CD4-positive, alpha-beta T cell (primary cell): Measurements from ENCODE around the gene PTBP2. TPM values are rescaled to one million over a fixed set of nuclear protein-coding genes. Genes with fewer than 3 reads are reported as not detected.

Experiments used
- ATAC-seq: fragments of 200-7000 bp; cut with Tn5 transposase; one replicate; pipeline ENCODE4 v1.10.0; 2022; ENCODE audit warnings: mild to moderate bottlenecking; ENCODE audit not compliant: poor library complexity
- CTCF ChIA-PET: fragments of 350-600 bp; sonication (Branson Sonifier 250); formaldehyde crosslinking; loops from one replicate; lab custom pipeline; 2021; ENCODE audit warnings: antibody characterized with exemption, inconsistent platforms; lab: Charles Lee
- POLR2A ChIA-PET: fragments of 350-600 bp; sonication (Branson Sonifier 250); formaldehyde crosslinking; loops from one replicate; lab custom pipeline; 2021; ENCODE audit warnings: antibody characterized with exemption, inconsistent platforms; lab: Charles Lee
- DNase-seq, 14 experiments: peaks; one replicate each; pipeline ENCODE4 v3.0.0-alpha.2; 2013 to 2020; ENCODE audit warnings: mixed read lengths in 2 of 14
- H3K27ac ChIP-seq, 2 donors: one replicate each; pipeline versions ENCODE4 v1.5.1 to v1.7.0; 2013; ENCODE audit warnings: low read length in 2 of 2, low read depth in 1 of 2, mild to moderate bottlenecking in 1 of 2
- H3K27me3 ChIP-seq, 2 experiments: 1 replicate in 1 of 2; 2 replicates in 1 of 2; pipeline versions ENCODE4 v1.6.1 to v1.7.0; 2013; ENCODE audit warnings: low read length in 2 of 2, control low read depth in 1 of 2, mild to moderate bottlenecking in 1 of 2, moderate library complexity in 1 of 2; ENCODE audit not compliant: insufficient read depth in 2 of 2, control insufficient read depth in 1 of 2
- H3K36me3 ChIP-seq: one replicate; pipeline ENCODE4 v1.6.1; 2013; ENCODE audit warnings: low read length, control low read depth; ENCODE audit not compliant: insufficient read depth
- H3K4me1 ChIP-seq: one replicate; pipeline ENCODE4 v1.6.1; 2013; ENCODE audit warnings: low read length, control low read depth; ENCODE audit not compliant: insufficient read depth
- H3K4me3 ChIP-seq: one replicate; pipeline ENCODE4 v1.5.1; 2013; ENCODE audit warnings: mild to moderate bottlenecking, low read length, moderate library complexity
- H3K9me3 ChIP-seq, 2 experiments: 1 replicate in 1 of 2; 2 replicates in 1 of 2; pipeline versions ENCODE4 v1.6.1 to v1.7.0; 2013; ENCODE audit warnings: low read length in 2 of 2, mild to moderate bottlenecking in 2 of 2, control low read depth in 1 of 2, moderate library complexity in 1 of 2; ENCODE audit not compliant: control insufficient read depth in 1 of 2, insufficient read depth in 1 of 2
- H3K27ac Mint-ChIP-seq: one replicate; pipeline ENCODE4 v1.8.0; 2020; ENCODE audit warnings: mixed read lengths
- H3K27me3 Mint-ChIP-seq: one replicate; pipeline ENCODE4 v1.8.0; 2021; ENCODE audit warnings: mixed read lengths
- H3K36me3 Mint-ChIP-seq: one replicate; pipeline ENCODE4 v1.8.0; 2021; ENCODE audit warnings: low read depth, mixed read lengths
- H3K4me1 Mint-ChIP-seq: one replicate; pipeline ENCODE4 v1.8.0; 2021; ENCODE audit warnings: low read depth, mixed read lengths
- H3K4me3 Mint-ChIP-seq: one replicate; pipeline ENCODE4 v1.8.0; 2020; ENCODE audit warnings: mild to moderate bottlenecking, mixed read lengths
- H3K9me3 Mint-ChIP-seq: one replicate; pipeline ENCODE4 v1.8.0; 2020; ENCODE audit warnings: mixed read lengths
- intact Hi-C, 2 experiments: fragments of 100-400 bp; cut with DNase I in 1 of 2; cut with micrococcal nuclease in 1 of 2; formaldehyde crosslinking; loops; one replicate each; pipeline versions ENCODE4 v1.15.1 to v1.9.0; 2023 to 2025; cut with DNase I, micrococcal nuclease
- total RNA-seq, 174 experiments: library from RNA in 2 of 174; stranded (reverse) in 2 of 174; gene quantifications; one replicate each; pipeline ENCODE4 v1.2.3 and lab custom pipeline; 2021 to 2026
- TF ChIP-seq, protein P1 (sequence below): fragments of 200-600 bp; IDR thresholded peaks from one replicate; pipeline ENCODE4 v1.8.0; 2022; ENCODE audit warnings: antibody characterized with exemption, mild to moderate bottlenecking

Gene PTBP2
- total RNA-seq, 2 experiments from 2014 or later, result 32.6 to 34.3 TPM

GRCh38 chr1:96808191-96808590 lies 86.6 kb downstream of the PTBP2 start:
- intact Hi-C loops, result no loop called here
- Histone ChIP-seq H3K27me3 (no peaks in the 10 kb centered on the region), H3K9me3 (no peaks in the 10 kb centered on the region), H3K36me3 (peaks cover 23% of the 10 kb centered on the region), H3K27ac (no peak overlapping the region), H3K4me1 (no peaks in the 10 kb centered on the region), H3K4me3 (no peak overlapping the region)
- H3K27ac Mint-ChIP-seq, result no peak overlapping the region
- peaks cover 88% of the 10 kb centered on the region for H3K36me3 Mint-ChIP-seq
- H3K27me3 Mint-ChIP-seq, result no peaks in the 10 kb centered on the region
- H3K4me1 Mint-ChIP-seq, result peaks cover 6% of the 10 kb centered on the region
- ATAC-seq (no peak), DNase-seq (no peak)
- TF ChIP-seq, protein P1, sequence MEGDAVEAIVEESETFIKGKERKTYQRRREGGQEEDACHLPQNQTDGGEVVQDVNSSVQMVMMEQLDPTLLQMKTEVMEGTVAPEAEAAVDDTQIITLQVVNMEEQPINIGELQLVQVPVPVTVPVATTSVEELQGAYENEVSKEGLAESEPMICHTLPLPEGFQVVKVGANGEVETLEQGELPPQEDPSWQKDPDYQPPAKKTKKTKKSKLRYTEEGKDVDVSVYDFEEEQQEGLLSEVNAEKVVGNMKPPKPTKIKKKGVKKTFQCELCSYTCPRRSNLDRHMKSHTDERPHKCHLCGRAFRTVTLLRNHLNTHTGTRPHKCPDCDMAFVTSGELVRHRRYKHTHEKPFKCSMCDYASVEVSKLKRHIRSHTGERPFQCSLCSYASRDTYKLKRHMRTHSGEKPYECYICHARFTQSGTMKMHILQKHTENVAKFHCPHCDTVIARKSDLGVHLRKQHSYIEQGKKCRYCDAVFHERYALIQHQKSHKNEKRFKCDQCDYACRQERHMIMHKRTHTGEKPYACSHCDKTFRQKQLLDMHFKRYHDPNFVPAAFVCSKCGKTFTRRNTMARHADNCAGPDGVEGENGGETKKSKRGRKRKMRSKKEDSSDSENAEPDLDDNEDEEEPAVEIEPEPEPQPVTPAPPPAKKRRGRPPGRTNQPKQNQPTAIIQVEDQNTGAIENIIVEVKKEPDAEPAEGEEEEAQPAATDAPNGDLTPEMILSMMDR, result no peak
- H3K9me3 Mint-ChIP-seq, result no peaks in the 10 kb centered on the region
- no peak overlapping the region for H3K4me3 Mint-ChIP-seq
- POLR2A ChIA-PET, result no interaction called here
- CTCF ChIA-PET, result no interaction called here

GRCh38 chr1:96815914-96816313 lies 94.3 kb downstream of the PTBP2 start:
- peaks cover 20% of the 10 kb centered on the region for H3K36me3 ChIP-seq
- POLR2A ChIA-PET, result interaction anchor here (1.2 kb wide), 1 partner anchor 10 kb away, joined by 4 read pairs; no protein-coding TSS in a partner anchor

DNA sequence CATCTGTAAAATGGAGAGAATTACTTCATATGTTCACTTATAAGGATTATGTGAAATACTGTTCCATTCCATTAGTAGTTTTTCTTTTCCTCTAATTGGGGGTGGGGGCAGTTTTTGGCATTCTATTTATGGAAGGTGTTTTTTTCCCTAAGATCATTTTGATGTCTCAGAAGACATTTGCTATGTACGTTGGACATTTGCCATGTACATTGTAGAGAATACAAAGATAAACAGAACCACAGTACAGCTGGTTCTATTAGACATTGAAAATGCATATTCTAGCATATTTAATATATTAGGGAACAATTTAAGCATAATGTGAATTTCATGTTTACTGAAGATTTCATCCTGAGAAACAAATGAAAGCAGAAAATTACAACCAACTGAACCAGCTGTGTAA lies 98.5 kb downstream of the PTBP2 start:
- no peaks in the 10 kb centered on the region for H3K9me3 Mint-ChIP-seq
- ChIA-PET POLR2A (no interaction called here), CTCF (no interaction called here)
- TF ChIP-seq, protein P1, result no peak
- Histone ChIP-seq H3K4me1 (no peaks in the 10 kb centered on the region), H3K4me3 (no peak overlapping the region), H3K27me3 (no peaks in the 10 kb centered on the region), H3K27ac (no peak overlapping the region), H3K9me3 (no peaks in the 10 kb centered on the region), H3K36me3 (peaks cover 6% of the 10 kb centered on the region)
- DNase-seq (no peak), ATAC-seq (no peak)
- H3K27ac Mint-ChIP-seq, result no peak overlapping the region
- no peaks in the 10 kb centered on the region for H3K4me1 Mint-ChIP-seq
- no peak overlapping the region for H3K4me3 Mint-ChIP-seq
- H3K36me3 Mint-ChIP-seq, result peaks cover 14% of the 10 kb centered on the region
- intact Hi-C loops, result no loop called here
- H3K27me3 Mint-ChIP-seq, result no peaks in the 10 kb centered on the region

More at GRCh38 chr1:96815914-96816313, 94.3 kb downstream of the PTBP2 start:
- no peak for ATAC-seq
- Histone ChIP-seq H3K4me1 (no peaks in the 10 kb centered on the region), H3K27ac (no peak overlapping the region), H3K4me3 (no peak overlapping the region), H3K9me3 (no peaks in the 10 kb centered on the region), H3K27me3 (no peaks in the 10 kb centered on the region)
- Mint-ChIP-seq H3K4me1 (no peaks in the 10 kb centered on the region), H3K9me3 (no peaks in the 10 kb centered on the region), H3K27ac (no peak overlapping the region), H3K27me3 (no peaks in the 10 kb centered on the region), H3K36me3 (peaks cover 48% of the 10 kb centered on the region), H3K4me3 (no peak overlapping the region)
- no peak for DNase-seq
- CTCF ChIA-PET, result interaction anchor here (1.5 kb wide), 1 partner anchor 17 kb away, joined by 4 read pairs; no protein-coding TSS in a partner anchor
- intact Hi-C loops, result no loop called here
- TF ChIP-seq, protein P1, result no peak
